HFFc6 (cell line): Measurements from ENCODE around the gene MYMX. TPM values are rescaled to one million over a fixed set of nuclear protein-coding genes. Genes with fewer than 3 reads are reported as not detected.
A peak's percentile ranks its signal among the peaks of the same experiment; 100 is the strongest.

Source experiments
- DNase-seq: peaks from one replicate; pipeline ENCODE4 v3.0.0-alpha.2; 2018
- H3K27ac Mint-ChIP-seq: 2 replicates; pipeline ENCODE4 v1.8.0; 2020; ENCODE audit warnings: mild to moderate bottlenecking, mixed read lengths
- H3K27me3 Mint-ChIP-seq: 2 replicates; pipeline ENCODE4 v1.8.0; 2021; ENCODE audit warnings: mild to moderate bottlenecking, moderate library complexity, mixed read lengths; ENCODE audit not compliant: insufficient read depth
- H3K36me3 Mint-ChIP-seq: 2 replicates; pipeline ENCODE4 v1.8.0; 2021; ENCODE audit warnings: low read depth, mixed read lengths
- H3K4me1 Mint-ChIP-seq: 2 replicates; pipeline ENCODE4 v1.8.0; 2020; ENCODE audit warnings: low read depth, mixed read lengths
- H3K4me3 Mint-ChIP-seq: 2 replicates; pipeline ENCODE4 v1.8.0; 2020; ENCODE audit warnings: mild to moderate bottlenecking, moderate library complexity, mixed read lengths
- H3K9me3 Mint-ChIP-seq: 2 replicates; pipeline ENCODE4 v1.8.0; 2020; ENCODE audit warnings: mild to moderate bottlenecking, mixed read lengths
- CTCF ChIP-seq: fragments of 200-600 bp; sonication (generic); IDR thresholded peaks from 2 replicates; pipeline ENCODE4 v1.5.0; 2021; ENCODE audit warnings: antibody characterized with exemption, mild to moderate bottlenecking
- total RNA-seq, 6 experiments: library from RNA; stranded (reverse); fragmentation: NEBNext Ultra II Directional; extraction: Animal tissue kit (Norgen Biotek cat#: 25700); gene quantifications; 2 replicates in 1 of 6; 3 replicates in 5 of 6; pipeline ENCODE4 v1.2.3, GENCODE V29; 2021

Gene MYMX
- total RNA-seq, 6 experiments from 2014 or later = not detected

GRCh38 chr6:44255105-44255808 is 38.5 kb downstream of the MYMX start:
- H3K4me3 Mint-ChIP-seq = peak overlapping the region; percentile 93
- H3K27ac Mint-ChIP-seq = peak overlapping the region; percentile 81
- TF ChIP-seq CTCF = no peak
- H3K9me3 Mint-ChIP-seq = no peaks in the 10 kb centered on the region
- no peak for DNase-seq
- peaks cover 31% of the 10 kb centered on the region for H3K27me3 Mint-ChIP-seq
- H3K4me1 Mint-ChIP-seq = peaks cover 70% of the 10 kb centered on the region
- H3K36me3 Mint-ChIP-seq = peaks cover 61% of the 10 kb centered on the region

GRCh38 chr6:44255871-44256774 is 39.4 kb downstream of the MYMX start:
- H3K27ac Mint-ChIP-seq = peak overlapping the region; percentile 81
- H3K27me3 Mint-ChIP-seq = peaks cover 29% of the 10 kb centered on the region
- no peaks in the 10 kb centered on the region for H3K9me3 Mint-ChIP-seq
- peaks cover 52% of the 10 kb centered on the region for H3K36me3 Mint-ChIP-seq
- peaks cover 62% of the 10 kb centered on the region for H3K4me1 Mint-ChIP-seq
- peak overlapping the region; percentile 93 for H3K4me3 Mint-ChIP-seq
- TF ChIP-seq CTCF = no peak
- DNase-seq = no peak

DNA sequence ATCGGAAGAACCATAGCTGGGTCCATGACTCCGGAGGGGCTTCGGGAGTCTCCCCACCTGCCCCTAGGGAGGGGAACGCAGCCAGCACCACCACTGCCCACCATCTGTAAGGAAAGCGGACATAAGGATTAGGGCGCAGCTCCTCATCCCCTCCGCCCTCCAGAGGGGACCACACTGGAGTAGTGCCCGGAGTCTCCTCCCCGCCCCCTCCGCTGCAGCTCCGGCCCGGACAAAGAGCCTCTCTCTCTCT is 40.0 kb downstream of the MYMX start:
- Mint-ChIP-seq H3K36me3 (peaks cover 46% of the 10 kb centered on the region), H3K9me3 (no peaks in the 10 kb centered on the region), H3K4me3 (peak overlapping the region; percentile 93), H3K27me3 (peaks cover 28% of the 10 kb centered on the region), H3K27ac (peak overlapping the region; percentile 81), H3K4me1 (peaks cover 56% of the 10 kb centered on the region)
- no peak for DNase-seq
- no peak for TF ChIP-seq CTCF

- Mint-ChIP-seq H3K4me1 (peaks cover 51% of the 10 kb centered on the region), H3K9me3 (no peaks in the 10 kb centered on the region), H3K27me3 (peaks cover 27% of the 10 kb centered on the region), H3K27ac (peak within 1 kb of the TSS; percentile 84), H3K36me3 (peaks cover 42% of the 10 kb centered on the region), H3K4me3 (peak within 1 kb of the TSS; percentile 93)
- TF ChIP-seq CTCF = peak; percentile 84
- peak; percentile 55 for DNase-seq
Measured at GRCh38 chr6:44257025-44257752, 40.5 kb downstream of the MYMX start, which contains the start of gene SLC35B2. SLC35B2 (minus strand) TSS chr6:44257528; CDS start chr6:44257410, 118 bp downstream.

- Mint-ChIP-seq H3K4me3 (peak overlapping the region; percentile 89), H3K27ac (peak overlapping the region; percentile 84), H3K36me3 (peaks cover 35% of the 10 kb centered on the region), H3K9me3 (no peaks in the 10 kb centered on the region), H3K4me1 (peaks cover 55% of the 10 kb centered on the region), H3K27me3 (peaks cover 27% of the 10 kb centered on the region)
- DNase-seq = no peak
- peak; percentile 38 for TF ChIP-seq CTCF
Measured at GRCh38 chr6:44257753-44258324, 41.1 kb downstream of the MYMX start.
